ENCODE measurements around the gene INTS4.

GRCh38 chr11:78040691-78041379 lies 46.4 kb upstream of the INTS4 start:
- TF ChIP-seq POLR2AphosphoS5 (IDR thresholded peaks at IDR 0.05): no peak
- no peak for TF ChIP-seq CTCF (IDR thresholded peaks at IDR 0.05)
- TF ChIP-seq POLR2A (IDR thresholded peaks at IDR 0.05): no peak
